Keratinocyte (primary cell): ENCODE data around the gene OPRL1. TPM values are rescaled to one million over a fixed set of nuclear protein-coding genes. Genes with fewer than 3 reads are reported as not detected.

Experiments used
- DNase-seq: peaks from one replicate; pipeline ENCODE4 v3.0.0-alpha.2; 2011; ENCODE audit warnings: low read depth, missing footprints, low spot score
- FAIRE-seq: peaks from 2 replicates; lab custom pipeline; 2011; peaks lifted over from hg19 to GRCh38; lab: Jason Lieb, UNC
- H2AFZ ChIP-seq: 2 replicates; pipeline ENCODE4 v1.6.0; 2012; ENCODE audit warnings: low read length, control low read depth, inconsistent platforms; ENCODE audit not compliant: control insufficient read depth
- H3K27ac ChIP-seq: 2 replicates; pipeline ENCODE4 v1.5.1; 2011; ENCODE audit warnings: low read length; ENCODE audit not compliant: control insufficient read depth, insufficient read depth
- H3K27me3 ChIP-seq: 3 replicates; pipeline ENCODE4 v1.6.0; 2011; ENCODE audit warnings: low read length; ENCODE audit not compliant: control insufficient read depth, insufficient read depth; ENCODE audit errors: extremely low read depth
- H3K36me3 ChIP-seq, 2 experiments: 2 replicates in 1 of 2; 3 replicates in 1 of 2; pipeline ENCODE4 v1.5.1; 2011; ENCODE audit warnings: low read length in 2 of 2, mild to moderate bottlenecking in 1 of 2; ENCODE audit not compliant: control insufficient read depth in 2 of 2, insufficient read depth in 2 of 2; ENCODE audit errors: extremely low read depth in 1 of 2
- H3K4me1 ChIP-seq: 3 replicates; pipeline ENCODE4 v1.5.1; 2011; ENCODE audit warnings: low read length; ENCODE audit not compliant: control insufficient read depth, insufficient read depth; ENCODE audit errors: extremely low read depth
- H3K4me2 ChIP-seq: 3 replicates; pipeline ENCODE4 v1.6.0; 2011; ENCODE audit warnings: low read depth, low read length; ENCODE audit not compliant: control insufficient read depth, insufficient read depth; ENCODE audit errors: extremely low read depth
- H3K4me3 ChIP-seq, 3 experiments: fragments of 200-600 bp in 1 of 3; sonication (generic) in 1 of 3; 2 replicates in 2 of 3; 3 replicates in 1 of 3; pipeline ENCODE4 v1.5.1; 2011 to 2016; ENCODE audit warnings: low read length in 3 of 3, mild to moderate bottlenecking in 3 of 3, control low read depth in 2 of 3, inconsistent platforms in 1 of 3, low read depth in 1 of 3, mixed read lengths in 1 of 3, mixed run types in 1 of 3, moderate library complexity in 1 of 3; ENCODE audit not compliant: control insufficient read depth in 2 of 3, insufficient read depth in 2 of 3; ENCODE audit errors: extremely low read depth in 1 of 3
- H3K79me2 ChIP-seq: 2 replicates; pipeline ENCODE4 v1.6.0; 2012; ENCODE audit warnings: low read length; ENCODE audit not compliant: control insufficient read depth, insufficient read depth
- H3K9ac ChIP-seq: 3 replicates; pipeline ENCODE4 v1.6.0; 2011; ENCODE audit warnings: low read length; ENCODE audit not compliant: control insufficient read depth, insufficient read depth; ENCODE audit errors: extremely low read depth
- H3K9me1 ChIP-seq: 3 replicates; pipeline ENCODE4 v1.6.0; 2011; ENCODE audit warnings: low read length; ENCODE audit not compliant: control insufficient read depth, insufficient read depth; ENCODE audit errors: extremely low read depth
- H3K9me3 ChIP-seq: 2 replicates; pipeline ENCODE4 v1.5.1; 2012; ENCODE audit warnings: low read depth, low read length; ENCODE audit not compliant: control insufficient read depth
- H4K20me1 ChIP-seq: 3 replicates; pipeline ENCODE4 v1.6.0; 2011; ENCODE audit warnings: low read length; ENCODE audit not compliant: control insufficient read depth, insufficient read depth; ENCODE audit errors: extremely low read depth
- CTCF ChIP-seq, 3 experiments: IDR thresholded peaks in 1 of 3; conservative IDR thresholded peaks in 1 of 3; optimal IDR thresholded peaks in 1 of 3; 2 replicates in 2 of 3; 3 replicates in 1 of 3; pipeline versions ENCODE3 to v1.5.1; 2011; ENCODE audit warnings: low read length in 3 of 3, mild to moderate bottlenecking in 3 of 3, moderate library complexity in 2 of 3, control low read depth in 1 of 3, inconsistent platforms in 1 of 3; ENCODE audit not compliant: insufficient read depth in 2 of 3; ENCODE audit errors: extremely low read depth in 1 of 3
- EZH2 ChIP-seq: IDR thresholded peaks from one replicate; pipeline ENCODE4 v1.6.1; 2012; ENCODE audit warnings: inconsistent platforms, mild to moderate bottlenecking, low read length, moderate library complexity
- dilution Hi-C: fragments of 300-500 bp; cut with MboI; formaldehyde crosslinking; loops from one replicate; pipeline ENCODE4 v1.7.0; 2020; ENCODE audit warnings: low sequenced_read_pairs; ENCODE audit not compliant: extremely low pct_ligation_motif_present
- polyA plus RNA-seq, 5 experiments: library from polyadenylated mRNA; depleted of rRNA in 3 of 5; stranded (reverse) in 3 of 5; stranded (forward) in 1 of 5; unstranded in 1 of 5; fragments of >200 nt; gene quantifications; 1 replicate in 1 of 5; 2 replicates in 3 of 5; 3 replicates in 1 of 5; pipeline versions ENCODE4 v1.2.1 to v1.2.3, GENCODE V29; 2011 to 2012; ENCODE audit warnings: missing spikeins in 2 of 5, low read depth in 1 of 5, low replicate concordance in 1 of 5

OPRL1 gene
- polyA plus RNA-seq, 1 donor (not counting 4 experiments of a cell fraction or from before 2014, with no cell fraction given) = 0.25 TPM

DNA sequence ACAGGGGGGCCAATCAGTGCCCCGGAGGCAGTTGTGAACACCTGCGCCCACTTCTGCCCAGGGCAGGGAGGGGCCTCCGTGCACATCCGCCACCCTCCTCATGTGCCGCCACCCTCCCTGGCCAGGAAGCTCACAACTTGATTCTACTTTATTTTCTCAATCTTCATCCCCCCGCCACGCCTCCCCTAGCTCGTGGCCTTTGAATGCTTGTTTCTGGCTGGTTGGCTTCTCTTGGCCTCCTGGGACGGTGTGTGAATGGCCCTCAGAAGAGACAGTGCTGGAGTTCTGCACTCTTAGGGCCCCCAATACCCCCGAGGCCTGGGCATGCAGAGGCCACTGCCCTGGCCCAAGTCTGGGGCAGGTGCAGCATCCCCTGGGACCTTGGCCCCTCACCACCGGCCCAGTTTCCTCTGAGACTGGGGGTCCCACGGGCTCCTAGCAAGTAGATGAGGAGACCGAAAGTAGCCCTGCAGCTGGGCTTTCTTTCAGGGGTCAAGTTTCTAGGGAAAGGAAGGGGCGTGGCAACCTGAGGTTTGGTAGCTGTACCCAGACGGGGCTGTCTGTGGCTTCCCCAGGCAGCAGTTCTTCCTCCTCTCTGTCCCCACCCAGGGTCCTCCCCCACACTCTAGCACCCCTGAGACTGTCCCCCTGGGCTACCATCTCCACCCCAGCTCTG is 1.9 kb upstream of the OPRL1 start:
- FAIRE-seq (no peak), DNase-seq (no peak)
- peaks cover 0 to 6% of the 10 kb centered on the region in 2 experiments for H3K36me3 ChIP-seq
- no peaks in the 10 kb centered on the region for H3K9me1 ChIP-seq
- no peaks in the 10 kb centered on the region for H4K20me1 ChIP-seq
- peaks cover 15% of the 10 kb centered on the region for H3K4me1 ChIP-seq
- peak overlapping the region; percentile 97 for H3K4me2 ChIP-seq
- no peak overlapping the region for H3K27ac ChIP-seq
- peaks cover 14% of the 10 kb centered on the region for H3K27me3 ChIP-seq
- H3K9me3 ChIP-seq = no peaks in the 10 kb centered on the region
- no peak overlapping the region for H2AFZ ChIP-seq
- dilution Hi-C loops = no loop called here
- no peak for TF ChIP-seq EZH2
- TF ChIP-seq CTCF (optimal IDR thresholded peaks at IDR 0.05 in 1 of 3, IDR thresholded peaks at IDR 0.05 in 1 of 3, conservative IDR thresholded peaks at IDR 0.05 in 1 of 3; ENCODE audit: extremely low read depth in 1 of 3, insufficient read depth in 2 of 3, low read length in 3 of 3) = no peak
- peaks cover 2% of the 10 kb centered on the region for H3K79me2 ChIP-seq
- H3K9ac ChIP-seq = peak overlapping the region; percentile 72
- H3K4me3 ChIP-seq = peak overlapping the region; percentile 78 to 93 (median 79)

- no peaks in the 10 kb centered on the region for H3K9me1 ChIP-seq
- peak overlapping the region; percentile 72 for H3K9ac ChIP-seq
- no peak overlapping the region for H3K27ac ChIP-seq
- H3K27me3 ChIP-seq = peaks cover 20% of the 10 kb centered on the region
- TF ChIP-seq EZH2 = no peak
- TF ChIP-seq CTCF (optimal IDR thresholded peaks at IDR 0.05 in 1 of 3, IDR thresholded peaks at IDR 0.05 in 1 of 3, conservative IDR thresholded peaks at IDR 0.05 in 1 of 3; ENCODE audit: extremely low read depth in 1 of 3, insufficient read depth in 2 of 3, low read length in 3 of 3) = no peak
- dilution Hi-C loops = no loop called here
- peaks cover 2% of the 10 kb centered on the region for H3K79me2 ChIP-seq
- H3K4me3 ChIP-seq = peak overlapping the region; percentile 78 to 93 (median 79)
- no peak for FAIRE-seq
- peaks cover 19% of the 10 kb centered on the region for H3K4me1 ChIP-seq
- H4K20me1 ChIP-seq = no peaks in the 10 kb centered on the region
- no peaks in the 10 kb centered on the region for H3K9me3 ChIP-seq
- H3K4me2 ChIP-seq = peak overlapping the region; percentile 97
- H2AFZ ChIP-seq = peak overlapping the region; percentile 8
- H3K36me3 ChIP-seq = peaks cover 0 to 4% of the 10 kb centered on the region in 2 experiments
- DNase-seq = no peak
Observed at GRCh38 chr20:64078934-64079272, 979 bp upstream of the OPRL1 start.
